SH-SY5Y (cell line): ENCODE data around the gene TTLL13.

Source experiments
- GATA2 ChIP-seq: IDR thresholded peaks from 2 replicates; pipeline ENCODE4 v1.6.1; 2011; ENCODE audit warnings: mild to moderate bottlenecking, low read depth, low read length
- GATA3 ChIP-seq: IDR thresholded peaks from 2 replicates; pipeline ENCODE4 v1.6.1; 2011; ENCODE audit warnings: low read depth, mild to moderate bottlenecking, low read length, moderate library complexity

- no peak for TF ChIP-seq GATA3
- TF ChIP-seq GATA2 = no peak
Observed at GRCh38 chr15:90291679-90292356, 42.5 kb downstream of the TTLL13 start.
